ENCODE data around the gene IFT80. TPM values are rescaled to one million over a fixed set of nuclear protein-coding genes. Genes with fewer than 3 reads are reported as not detected.

Gene IFT80
- total and polyA plus RNA-seq, 2 donors from 2014 or later, result 17.5 to 36.6 TPM

GRCh38 chr3:160417311-160417710, 18.3 kb upstream of the IFT80 start:
- no peak for TF ChIP-seq CTCF (IDR thresholded peaks at IDR 0.05; ENCODE audit: borderline replicate concordance, extremely low read depth, insufficient read depth)

GRCh38 chr3:160413613-160414248, 14.7 kb upstream of the IFT80 start:
- TF ChIP-seq CTCF (IDR thresholded peaks at IDR 0.05; ENCODE audit: borderline replicate concordance, extremely low read depth, insufficient read depth), result peak; percentile 76
- Histone ChIP-seq H3K9ac (ENCODE audit: low read length in 3 of 3) (no peak overlapping the region), H3K4me1 (ENCODE audit: control insufficient read depth in 2 of 3, insufficient read depth in 2 of 3, low read depth in 1 of 3, low read length in 3 of 3) (no peaks in the 10 kb centered on the region), H3K9me3 (ENCODE audit: control insufficient read depth in 2 of 3, insufficient read depth in 1 of 3, low read length in 3 of 3) (no peaks in the 10 kb centered on the region), H3K27ac (ENCODE audit: low read depth in 2 of 2, low read length in 2 of 2) (no peak overlapping the region), H3K27me3 (ENCODE audit: control insufficient read depth, insufficient read depth, low read length) (no peaks in the 10 kb centered on the region), H3K4me3 (ENCODE audit: low read length in 3 of 3) (no peak overlapping the region), H3K36me3 (ENCODE audit: control insufficient read depth in 2 of 3, insufficient read depth in 3 of 3, low read length in 3 of 3) (peaks cover 0 to 4% (median 2%) of the 10 kb centered on the region in 3 donors)
- peak in 4 of 5 donors; percentile 66 to 89 (median 74) for DNase-seq
- intact Hi-C loops (cut with DNase I), result no loop called here
- peak; percentile 87 for FAIRE-seq

More at GRCh38 chr3:160417311-160417710, 18.3 kb upstream of the IFT80 start:
- FAIRE-seq (no peak), DNase-seq (no peak)
- Histone ChIP-seq H3K4me1 (ENCODE audit: control insufficient read depth in 2 of 3, insufficient read depth in 2 of 3, low read depth in 1 of 3, low read length in 3 of 3) (no peaks in the 10 kb centered on the region), H3K9me3 (ENCODE audit: control insufficient read depth in 2 of 3, insufficient read depth in 1 of 3, low read length in 3 of 3) (no peaks in the 10 kb centered on the region), H3K27me3 (ENCODE audit: control insufficient read depth, insufficient read depth, low read length) (no peaks in the 10 kb centered on the region), H3K4me3 (ENCODE audit: low read length in 3 of 3) (no peak overlapping the region), H3K36me3 (ENCODE audit: control insufficient read depth in 2 of 3, insufficient read depth in 3 of 3, low read length in 3 of 3) (peaks cover 0 to 13% (median 4%) of the 10 kb centered on the region in 3 donors), H3K27ac (ENCODE audit: low read depth in 2 of 2, low read length in 2 of 2) (no peak overlapping the region), H3K9ac (ENCODE audit: low read length in 3 of 3) (no peak overlapping the region)
- intact Hi-C loops (cut with DNase I), result no loop called here

- H3K9ac ChIP-seq (ENCODE audit: low read length in 3 of 3), result no peak overlapping the region
- TF ChIP-seq CTCF (IDR thresholded peaks at IDR 0.05; ENCODE audit: borderline replicate concordance, extremely low read depth, insufficient read depth), result no peak
- H3K9me3 ChIP-seq (ENCODE audit: control insufficient read depth in 2 of 3, insufficient read depth in 1 of 3, low read length in 3 of 3), result no peaks in the 10 kb centered on the region
- intact Hi-C loops (cut with DNase I), result no loop called here
- FAIRE-seq, result no peak
- H3K4me1 ChIP-seq (ENCODE audit: control insufficient read depth in 2 of 3, insufficient read depth in 2 of 3, low read depth in 1 of 3, low read length in 3 of 3), result no peaks in the 10 kb centered on the region
- H3K36me3 ChIP-seq (ENCODE audit: control insufficient read depth in 2 of 3, insufficient read depth in 3 of 3, low read length in 3 of 3), result peaks cover 2 to 4% (median 3%) of the 10 kb centered on the region in 3 donors
- DNase-seq, result no peak
- H3K27ac ChIP-seq (ENCODE audit: low read depth in 2 of 2, low read length in 2 of 2), result no peak overlapping the region
- no peaks in the 10 kb centered on the region for H3K27me3 ChIP-seq (ENCODE audit: control insufficient read depth, insufficient read depth, low read length)
- no peak overlapping the region for H3K4me3 ChIP-seq (ENCODE audit: low read length in 3 of 3)
Measured at GRCh38 chr3:160412477-160412876, 13.5 kb upstream of the IFT80 start.

All from kidney (tissue), 14 donors.